ENCODE data around the gene HMGB4. TPM values are rescaled to one million over a fixed set of nuclear protein-coding genes. Genes with fewer than 3 reads are reported as not detected.

The HMGB4 gene
- total RNA-seq: not detected in 2 replicates

GRCh38 chr1:33863779-33864178 lies at the start of gene HMGB4:
TSS of gene HMGB4 (plus strand) at chr1:33864079. CDS start at chr1:33864192, 113 bp downstream.

All from vein endothelial cell (primary cell).